Memory B cell (primary cell): ENCODE results near the gene PTRH2.
A peak's percentile ranks its signal among the peaks of the same experiment; 100 is the strongest.

ENCODE experiments used
- ATAC-seq: fragments of 150-1000 bp; cut with Tn5 transposase; 2 replicates; pipeline ENCODE4 v1.10.0; 2021; ENCODE audit warnings: low read depth, mild to moderate bottlenecking, moderate library complexity
- DNase-seq, 2 donors: peaks; one replicate each; pipeline ENCODE4 v3.0.0; 2022; ENCODE audit warnings: low spot score in 2 of 2
- H3K27ac Mint-ChIP-seq: one replicate; pipeline ENCODE4 v1.8.0; 2022; ENCODE audit warnings: mild to moderate bottlenecking, moderate library complexity, mixed read lengths
- H3K27me3 Mint-ChIP-seq: one replicate; pipeline ENCODE4 v1.8.0; 2022; ENCODE audit warnings: mixed read lengths
- H3K36me3 Mint-ChIP-seq: one replicate; pipeline ENCODE4 v1.8.0; 2022; ENCODE audit warnings: mild to moderate bottlenecking, mixed read lengths
- H3K4me1 Mint-ChIP-seq: one replicate; pipeline ENCODE4 v1.8.0; 2022; ENCODE audit warnings: mixed read lengths
- H3K4me3 Mint-ChIP-seq: one replicate; pipeline ENCODE4 v1.8.0; 2022; ENCODE audit warnings: mild to moderate bottlenecking, moderate library complexity, mixed read lengths
- H3K9me3 Mint-ChIP-seq: one replicate; pipeline ENCODE4 v1.8.0; 2022; ENCODE audit warnings: mixed read lengths

Gene PTRH2

GRCh38 chr17:59699786-59700185 lies 7.4 kb downstream of the PTRH2 start:
- DNase-seq (no peak), ATAC-seq (no peak)
- Mint-ChIP-seq H3K27me3 (no peaks in the 10 kb centered on the region), H3K4me1 (peaks cover 40% of the 10 kb centered on the region), H3K9me3 (no peaks in the 10 kb centered on the region), H3K36me3 (peaks cover 21% of the 10 kb centered on the region), H3K27ac (peak overlapping the region; percentile 51), H3K4me3 (no peak overlapping the region)

DNA sequence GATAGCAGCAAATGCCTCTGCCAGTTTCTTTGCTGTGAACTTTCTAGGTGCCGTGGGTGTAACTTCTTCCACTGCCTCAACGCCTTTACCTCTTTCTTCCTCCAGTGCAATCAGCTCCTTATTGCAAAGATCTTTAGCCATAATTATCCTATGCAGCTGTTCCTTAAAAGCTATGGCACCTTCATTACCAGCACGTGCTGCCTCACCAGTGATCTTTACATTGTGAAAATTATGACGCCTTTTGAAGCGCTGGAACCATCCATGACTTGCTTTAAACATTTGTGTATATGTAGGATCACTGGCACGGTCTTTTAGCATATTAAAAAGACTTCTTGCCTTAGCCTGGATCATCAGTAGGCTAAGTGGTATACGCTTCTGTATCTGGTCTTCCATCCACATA lies 8.0 kb downstream of the PTRH2 start:
- Mint-ChIP-seq H3K4me3 (no peak overlapping the region), H3K27ac (peak overlapping the region; percentile 51), H3K27me3 (no peaks in the 10 kb centered on the region), H3K9me3 (no peaks in the 10 kb centered on the region), H3K36me3 (peaks cover 21% of the 10 kb centered on the region), H3K4me1 (peaks cover 38% of the 10 kb centered on the region)
- DNase-seq (no peak), ATAC-seq (no peak)

- ATAC-seq (no peak), DNase-seq (no peak)
- Mint-ChIP-seq H3K27ac (no peak overlapping the region), H3K27me3 (no peaks in the 10 kb centered on the region), H3K9me3 (no peaks in the 10 kb centered on the region), H3K4me3 (no peak overlapping the region), H3K4me1 (peaks cover 34% of the 10 kb centered on the region), H3K36me3 (peaks cover 20% of the 10 kb centered on the region)
These were observed 9.1 kb downstream of the PTRH2 start for GRCh38 chr17:59698143-59698542.

GRCh38 chr17:59696682-59697277 lies 10.4 kb downstream of the PTRH2 start:
- ATAC-seq (no peak), DNase-seq (no peak)
- H3K27me3 Mint-ChIP-seq: no peaks in the 10 kb centered on the region
- peaks cover 27% of the 10 kb centered on the region for H3K4me1 Mint-ChIP-seq
- peaks cover 21% of the 10 kb centered on the region for H3K36me3 Mint-ChIP-seq
- no peak overlapping the region for H3K4me3 Mint-ChIP-seq
- peak overlapping the region; percentile 77 for H3K27ac Mint-ChIP-seq
- no peaks in the 10 kb centered on the region for H3K9me3 Mint-ChIP-seq

DNA sequence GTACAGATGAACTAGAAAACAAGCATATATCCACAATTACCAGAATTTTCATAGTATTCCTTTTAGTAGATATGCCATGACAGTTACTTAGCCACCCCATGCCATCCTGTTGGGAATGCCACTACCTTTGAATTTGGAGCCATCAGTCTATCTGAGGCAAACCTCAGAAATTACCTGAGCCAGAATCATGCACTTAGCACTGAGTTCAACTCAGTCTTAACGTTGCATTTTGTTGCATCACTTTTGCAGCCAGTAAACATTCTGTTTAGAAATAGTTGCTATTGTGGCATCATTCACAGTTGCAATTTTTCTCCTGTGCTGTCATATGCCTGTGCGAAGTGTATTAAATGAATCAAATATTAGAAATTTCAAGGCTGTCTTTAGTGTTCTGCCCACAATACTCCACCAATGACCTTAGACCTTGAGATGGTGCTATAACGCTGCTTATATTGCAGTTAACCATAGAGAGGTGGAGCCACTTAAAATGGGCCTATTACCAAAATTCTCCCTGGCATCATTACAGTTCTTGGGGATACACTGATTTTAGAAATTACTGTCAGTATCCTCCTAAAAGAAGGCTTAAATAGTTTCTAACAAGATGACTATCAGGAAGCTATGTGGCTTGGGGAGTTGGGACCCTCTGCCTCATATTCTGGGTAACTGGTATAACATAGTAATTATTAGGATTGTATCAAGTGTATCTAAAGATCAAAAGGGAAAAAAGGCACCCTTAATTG lies 11.1 kb downstream of the PTRH2 start:
- no peak for DNase-seq
- H3K27me3 Mint-ChIP-seq: no peaks in the 10 kb centered on the region
- H3K4me1 Mint-ChIP-seq: peaks cover 26% of the 10 kb centered on the region
- peaks cover 26% of the 10 kb centered on the region for H3K36me3 Mint-ChIP-seq
- peak overlapping the region; percentile 77 for H3K27ac Mint-ChIP-seq
- no peak overlapping the region for H3K4me3 Mint-ChIP-seq
- no peak for ATAC-seq
- H3K9me3 Mint-ChIP-seq: no peaks in the 10 kb centered on the region

GRCh38 chr17:59694344-59694743 lies 12.9 kb downstream of the PTRH2 start:
- ATAC-seq: no peak
- no peak for DNase-seq
- Mint-ChIP-seq H3K27me3 (no peaks in the 10 kb centered on the region), H3K36me3 (peaks cover 29% of the 10 kb centered on the region), H3K9me3 (no peaks in the 10 kb centered on the region), H3K4me3 (no peak overlapping the region), H3K4me1 (peaks cover 20% of the 10 kb centered on the region), H3K27ac (peak overlapping the region; percentile 31)

DNA sequence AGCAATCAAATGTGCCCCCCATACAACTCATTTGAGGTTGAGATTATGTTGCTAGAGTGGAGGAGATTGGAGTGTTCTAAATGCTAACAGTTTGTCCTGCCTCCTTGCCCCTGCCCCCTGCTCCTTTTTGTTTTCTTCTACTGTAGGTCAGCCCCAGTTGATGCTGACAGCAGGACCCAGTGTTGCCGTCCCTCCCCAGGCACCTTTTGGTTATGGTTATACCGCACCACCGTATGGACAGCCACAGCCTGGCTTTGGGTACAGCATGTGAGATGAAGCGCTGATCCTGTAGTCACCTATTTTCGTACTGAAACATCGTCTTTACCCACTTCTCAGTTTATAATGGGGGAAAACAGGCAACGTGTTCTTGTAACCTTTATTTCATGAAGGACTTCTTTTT lies 13.6 kb downstream of the PTRH2 start:
- Mint-ChIP-seq H3K9me3 (no peaks in the 10 kb centered on the region), H3K27ac (no peak overlapping the region), H3K27me3 (no peaks in the 10 kb centered on the region), H3K36me3 (peaks cover 24% of the 10 kb centered on the region), H3K4me3 (no peak overlapping the region), H3K4me1 (peaks cover 15% of the 10 kb centered on the region)
- no peak for DNase-seq
- ATAC-seq: no peak

GRCh38 chr17:59688496-59688895 lies 18.7 kb downstream of the PTRH2 start:
- DNase-seq: no peak
- no peak for ATAC-seq
- Mint-ChIP-seq H3K27ac (peak overlapping the region; percentile 8), H3K9me3 (no peaks in the 10 kb centered on the region), H3K36me3 (peaks cover 26% of the 10 kb centered on the region), H3K27me3 (no peaks in the 10 kb centered on the region), H3K4me1 (peaks cover 5% of the 10 kb centered on the region), H3K4me3 (no peak overlapping the region)

DNA sequence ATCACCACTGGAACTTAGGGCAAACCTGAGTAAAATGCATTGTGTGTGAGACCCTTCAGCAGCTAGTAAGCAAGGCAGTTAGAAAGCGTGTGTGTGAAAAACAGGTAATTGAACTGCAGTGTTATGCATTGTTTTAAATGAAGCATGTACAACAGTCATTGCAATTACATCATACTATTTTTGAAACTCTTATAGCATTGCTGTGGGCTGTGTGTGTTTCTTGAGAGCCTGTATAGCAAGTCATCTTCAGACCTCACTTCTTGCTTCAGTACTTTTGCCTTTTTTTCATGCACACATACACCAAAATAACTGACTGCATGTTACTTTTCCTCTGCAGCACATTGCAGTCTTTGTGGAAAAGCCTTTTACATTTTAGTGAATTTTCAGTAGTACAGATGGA lies 19.2 kb downstream of the PTRH2 start:
- DNase-seq: no peak
- peak overlapping the region; percentile 35 for H3K27ac Mint-ChIP-seq
- no peak for ATAC-seq
- peaks cover 5% of the 10 kb centered on the region for H3K4me1 Mint-ChIP-seq
- H3K27me3 Mint-ChIP-seq: no peaks in the 10 kb centered on the region
- H3K9me3 Mint-ChIP-seq: no peaks in the 10 kb centered on the region
- H3K4me3 Mint-ChIP-seq: no peak overlapping the region
- H3K36me3 Mint-ChIP-seq: peaks cover 26% of the 10 kb centered on the region

GRCh38 chr17:59684967-59685366 lies 22.3 kb downstream of the PTRH2 start:
- ATAC-seq: no peak

DNA sequence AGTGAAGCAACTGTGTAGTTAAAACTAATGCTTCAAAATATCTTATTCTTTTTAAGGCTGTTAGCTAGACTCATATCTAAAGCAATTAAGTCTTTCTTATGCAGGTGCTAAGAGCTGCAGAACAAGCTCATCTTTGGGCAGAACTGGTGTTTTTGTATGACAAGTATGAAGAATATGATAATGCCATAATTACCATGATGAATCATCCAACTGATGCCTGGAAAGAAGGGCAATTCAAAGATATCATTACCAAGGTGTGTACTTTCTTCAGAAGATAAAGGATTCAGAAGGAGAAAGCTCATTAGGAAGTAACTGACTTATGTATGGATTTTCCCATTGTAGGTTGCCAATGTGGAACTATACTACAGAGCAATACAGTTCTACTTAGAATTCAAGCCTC lies 23.9 kb downstream of the PTRH2 start:
- peaks cover 17% of the 10 kb centered on the region for H3K36me3 Mint-ChIP-seq
- no peaks in the 10 kb centered on the region for H3K9me3 Mint-ChIP-seq
- DNase-seq (no peak), ATAC-seq (no peak)
- H3K27me3 Mint-ChIP-seq: no peaks in the 10 kb centered on the region
- no peak overlapping the region for H3K27ac Mint-ChIP-seq
- no peak overlapping the region for H3K4me3 Mint-ChIP-seq
- peaks cover 5% of the 10 kb centered on the region for H3K4me1 Mint-ChIP-seq

More at GRCh38 chr17:59684967-59685366, 22.3 kb downstream of the PTRH2 start:
- Mint-ChIP-seq H3K4me1 (peaks cover 5% of the 10 kb centered on the region), H3K27me3 (no peaks in the 10 kb centered on the region), H3K4me3 (no peak overlapping the region), H3K36me3 (peaks cover 22% of the 10 kb centered on the region), H3K9me3 (no peaks in the 10 kb centered on the region), H3K27ac (no peak overlapping the region)
- no peak for DNase-seq

- Mint-ChIP-seq H3K4me1 (peaks cover under 1% of the 10 kb centered on the region), H3K27me3 (no peaks in the 10 kb centered on the region), H3K4me3 (no peak overlapping the region), H3K27ac (no peak overlapping the region), H3K9me3 (no peaks in the 10 kb centered on the region), H3K36me3 (peaks cover 18% of the 10 kb centered on the region)
- DNase-seq (no peak), ATAC-seq (no peak)
These were observed 26.9 kb downstream of the PTRH2 start for GRCh38 chr17:59680314-59680713.

DNA sequence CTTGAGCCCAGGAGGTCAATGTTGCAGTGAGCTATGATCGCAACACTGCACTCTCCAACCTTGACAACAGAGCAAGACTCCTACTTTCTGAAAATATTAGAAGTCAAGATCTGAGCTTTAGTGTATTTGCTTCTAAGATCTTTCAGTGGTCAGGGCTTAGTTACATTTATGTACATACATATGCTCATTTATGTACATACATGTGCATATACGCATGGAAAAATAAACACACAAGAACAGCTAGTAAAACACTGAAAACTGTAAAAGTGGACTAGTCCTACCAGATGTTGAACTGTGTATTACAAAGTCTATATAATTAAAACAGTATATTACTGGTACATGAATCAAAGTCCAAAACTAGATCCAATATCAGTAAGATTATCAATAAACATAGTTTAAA lies 28.3 kb downstream of the PTRH2 start:
- Mint-ChIP-seq H3K27me3 (no peaks in the 10 kb centered on the region), H3K27ac (peak overlapping the region; percentile 60), H3K9me3 (no peaks in the 10 kb centered on the region), H3K36me3 (peaks cover 16% of the 10 kb centered on the region), H3K4me1 (peaks cover 10% of the 10 kb centered on the region), H3K4me3 (no peak overlapping the region)
- DNase-seq (no peak), ATAC-seq (no peak)

GRCh38 chr17:59676716-59677115 lies 30.5 kb downstream of the PTRH2 start:
- DNase-seq (no peak), ATAC-seq (no peak)
- peak overlapping the region; percentile 31 for H3K27ac Mint-ChIP-seq
- H3K4me3 Mint-ChIP-seq: no peak overlapping the region
- no peaks in the 10 kb centered on the region for H3K27me3 Mint-ChIP-seq
- peaks cover 18% of the 10 kb centered on the region for H3K4me1 Mint-ChIP-seq
- peaks cover 11% of the 10 kb centered on the region for H3K36me3 Mint-ChIP-seq
- no peaks in the 10 kb centered on the region for H3K9me3 Mint-ChIP-seq

DNA sequence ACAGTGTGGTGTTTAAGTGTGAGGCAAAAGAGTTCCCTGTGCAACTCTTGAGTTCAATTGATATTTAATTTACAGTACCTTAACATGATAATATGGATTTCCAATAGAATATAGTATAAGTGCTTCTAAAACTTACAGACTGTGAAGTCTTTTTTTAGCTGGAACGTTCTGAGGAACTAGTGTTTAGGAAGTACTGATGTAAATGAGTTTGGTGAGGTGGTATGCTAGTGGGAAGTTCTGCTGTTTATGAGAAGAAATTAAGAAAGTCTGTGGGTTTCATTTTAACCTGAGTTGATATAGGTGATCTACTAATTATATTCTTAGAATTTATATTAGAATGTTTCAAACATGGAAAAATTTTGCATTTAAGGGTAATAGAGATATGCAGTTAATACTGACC lies 32.0 kb downstream of the PTRH2 start:
- no peak for DNase-seq
- no peaks in the 10 kb centered on the region for H3K27me3 Mint-ChIP-seq
- H3K27ac Mint-ChIP-seq: peak overlapping the region; percentile 84
- H3K9me3 Mint-ChIP-seq: no peaks in the 10 kb centered on the region
- H3K4me1 Mint-ChIP-seq: peaks cover 23% of the 10 kb centered on the region
- no peak overlapping the region for H3K4me3 Mint-ChIP-seq
- H3K36me3 Mint-ChIP-seq: peaks cover 11% of the 10 kb centered on the region
- peak; percentile 41 for ATAC-seq
